Osteocyte (in vitro differentiated cells): Measurements from ENCODE around the gene EP300. TPM values are rescaled to one million over a fixed set of nuclear protein-coding genes. Genes with fewer than 3 reads are reported as not detected.
A peak's percentile ranks its signal among the peaks of the same experiment; 100 is the strongest.
"Not testable (repeated sequence)": the region's sequence is repeated elsewhere in the genome, so short reads cannot be mapped to it uniquely, and the experiment has no call there.

Experiments
- DNase-seq: peaks from one replicate; pipeline ENCODE4 v3.0.0; 2021; ENCODE audit warnings: mixed read lengths; ENCODE audit not compliant: unreplicated experiment; ENCODE audit errors: extremely low spot score
- H3K27ac Mint-ChIP-seq: one replicate; pipeline ENCODE4 v1.8.0; 2021; ENCODE audit warnings: mild to moderate bottlenecking, mixed read lengths; ENCODE audit not compliant: unreplicated experiment
- H3K27me3 Mint-ChIP-seq: one replicate; pipeline ENCODE4 v1.8.0; 2021; ENCODE audit warnings: mixed read lengths; ENCODE audit not compliant: unreplicated experiment
- H3K36me3 Mint-ChIP-seq: one replicate; pipeline ENCODE4 v1.8.0; 2021; ENCODE audit warnings: mixed read lengths; ENCODE audit not compliant: unreplicated experiment
- H3K4me1 Mint-ChIP-seq: one replicate; pipeline ENCODE4 v1.8.0; 2021; ENCODE audit warnings: mixed read lengths; ENCODE audit not compliant: unreplicated experiment
- H3K4me3 Mint-ChIP-seq: one replicate; pipeline ENCODE4 v1.8.0; 2021; ENCODE audit warnings: mild to moderate bottlenecking, moderate library complexity, mixed read lengths; ENCODE audit not compliant: unreplicated experiment
- H3K9me3 Mint-ChIP-seq: one replicate; pipeline ENCODE4 v1.8.0; 2021; ENCODE audit warnings: mixed read lengths; ENCODE audit not compliant: unreplicated experiment
- total RNA-seq: library from RNA; stranded (reverse); gene quantifications from 2 replicates; pipeline ENCODE4 v1.2.1, GENCODE V29; 2021
- TF ChIP-seq, protein P1 (sequence below): fragments of 200-600 bp; sonication (generic); IDR thresholded peaks from 2 replicates; pipeline ENCODE4 v1.5.0; 2021; ENCODE audit warnings: antibody characterized with exemption, mild to moderate bottlenecking, moderate library complexity

EP300 gene
- total RNA-seq, 1 donor from 2014 or later, result 83.4 TPM

DNA sequence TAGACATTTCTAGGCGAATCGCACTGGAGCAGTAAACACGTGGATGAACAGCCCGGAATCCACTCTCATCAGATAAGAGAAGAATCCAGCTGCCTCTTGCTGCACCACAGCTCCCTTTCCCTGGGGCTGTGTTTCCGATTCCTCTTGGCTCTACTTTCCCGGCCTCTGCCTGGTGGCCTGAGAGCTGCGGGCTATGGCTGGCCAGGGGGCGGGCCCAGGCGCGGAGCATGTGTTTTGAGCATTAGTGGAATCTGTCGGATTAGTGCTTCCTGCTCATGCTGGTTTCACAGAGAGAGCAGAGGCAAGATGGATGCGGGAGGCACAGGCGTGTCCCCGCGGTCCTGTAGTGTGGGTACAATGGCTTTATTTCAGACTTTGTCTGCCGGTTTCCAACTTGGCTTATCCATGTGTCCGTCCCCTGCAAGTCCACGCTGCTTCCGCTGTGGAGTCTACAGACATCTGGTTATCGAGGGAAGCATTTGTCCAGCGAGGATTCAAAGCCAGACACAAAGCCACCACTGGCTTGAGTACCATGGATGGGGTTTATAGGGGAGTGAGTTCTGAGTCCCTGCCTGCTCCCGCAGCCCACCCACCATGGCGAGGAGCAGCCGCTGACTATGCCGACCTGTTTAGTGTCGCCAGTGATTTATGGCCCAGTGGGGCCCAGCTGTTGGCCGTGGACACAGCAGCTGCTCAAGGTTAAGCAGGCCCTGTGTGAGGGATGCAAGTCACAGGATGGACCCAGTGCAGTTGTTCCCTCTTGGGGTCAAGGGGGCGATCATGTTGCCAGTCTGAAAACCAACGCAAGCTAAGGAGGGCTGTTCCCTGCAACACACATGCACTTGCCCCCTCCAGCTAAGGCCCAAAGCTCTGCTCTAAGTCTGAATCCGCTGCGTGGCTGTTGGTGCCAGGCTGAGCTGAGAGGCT lies 43.3 kb upstream of the EP300 start:
- Mint-ChIP-seq H3K36me3 (no peaks in the 10 kb centered on the region), H3K27ac (no peak overlapping the region), H3K4me1 (peaks cover 14% of the 10 kb centered on the region), H3K27me3 (no peaks in the 10 kb centered on the region), H3K4me3 (no peak overlapping the region), H3K9me3 (no peaks in the 10 kb centered on the region)
- no peak for DNase-seq
- TF ChIP-seq, protein P1, sequence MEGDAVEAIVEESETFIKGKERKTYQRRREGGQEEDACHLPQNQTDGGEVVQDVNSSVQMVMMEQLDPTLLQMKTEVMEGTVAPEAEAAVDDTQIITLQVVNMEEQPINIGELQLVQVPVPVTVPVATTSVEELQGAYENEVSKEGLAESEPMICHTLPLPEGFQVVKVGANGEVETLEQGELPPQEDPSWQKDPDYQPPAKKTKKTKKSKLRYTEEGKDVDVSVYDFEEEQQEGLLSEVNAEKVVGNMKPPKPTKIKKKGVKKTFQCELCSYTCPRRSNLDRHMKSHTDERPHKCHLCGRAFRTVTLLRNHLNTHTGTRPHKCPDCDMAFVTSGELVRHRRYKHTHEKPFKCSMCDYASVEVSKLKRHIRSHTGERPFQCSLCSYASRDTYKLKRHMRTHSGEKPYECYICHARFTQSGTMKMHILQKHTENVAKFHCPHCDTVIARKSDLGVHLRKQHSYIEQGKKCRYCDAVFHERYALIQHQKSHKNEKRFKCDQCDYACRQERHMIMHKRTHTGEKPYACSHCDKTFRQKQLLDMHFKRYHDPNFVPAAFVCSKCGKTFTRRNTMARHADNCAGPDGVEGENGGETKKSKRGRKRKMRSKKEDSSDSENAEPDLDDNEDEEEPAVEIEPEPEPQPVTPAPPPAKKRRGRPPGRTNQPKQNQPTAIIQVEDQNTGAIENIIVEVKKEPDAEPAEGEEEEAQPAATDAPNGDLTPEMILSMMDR, result no peak

DNA sequence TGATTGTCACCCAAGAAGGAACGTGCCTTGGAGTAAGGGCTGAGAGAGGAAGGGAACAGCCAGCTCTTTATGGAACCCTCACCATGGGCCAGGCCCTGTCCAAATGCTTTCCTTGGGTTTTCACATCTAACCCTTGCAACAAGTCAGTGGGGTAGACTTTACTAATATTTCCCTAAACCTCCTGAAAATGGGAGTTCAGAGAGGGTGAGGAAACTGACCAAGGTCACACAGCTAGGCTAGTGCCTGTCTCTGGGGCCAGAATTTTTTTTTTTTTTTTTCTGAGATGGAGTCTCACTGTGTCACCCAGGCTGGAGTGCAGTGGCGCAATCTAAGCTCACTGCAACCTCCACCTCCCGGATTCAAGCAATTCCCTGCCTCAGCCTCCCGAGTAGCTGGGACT lies 42.6 kb upstream of the EP300 start:
- H3K36me3 Mint-ChIP-seq, DNase-seq, H3K4me3 Mint-ChIP-seq, H3K9me3 Mint-ChIP-seq, H3K27me3 Mint-ChIP-seq, H3K27ac Mint-ChIP-seq: not testable (repeated sequence)
- peaks cover 14% of the 10 kb centered on the region for H3K4me1 Mint-ChIP-seq

DNA sequence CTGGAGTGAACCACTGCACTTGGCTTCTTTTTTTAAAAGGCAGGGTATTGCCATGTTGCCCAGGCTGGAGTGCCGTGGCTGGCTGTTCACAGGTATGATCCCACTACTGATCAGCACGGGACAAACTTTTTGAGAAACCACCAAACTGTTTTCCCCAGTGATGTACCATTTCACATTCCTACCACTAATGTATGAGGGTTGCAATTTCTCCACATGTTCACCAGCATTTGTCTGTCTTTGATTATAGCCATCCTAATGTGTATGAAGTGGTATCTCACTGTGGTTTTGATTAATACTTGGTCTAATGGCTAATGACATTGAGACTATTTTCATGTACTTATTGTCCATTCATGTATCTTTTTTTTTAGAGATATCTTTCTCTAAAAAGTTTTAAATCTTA lies 41.5 kb upstream of the EP300 start:
- no peak for DNase-seq
- Mint-ChIP-seq H3K4me1 (peaks cover 14% of the 10 kb centered on the region), H3K4me3 (no peak overlapping the region), H3K9me3 (no peaks in the 10 kb centered on the region), H3K27me3 (no peaks in the 10 kb centered on the region), H3K36me3 (no peaks in the 10 kb centered on the region), H3K27ac (no peak overlapping the region)
- TF ChIP-seq, protein P1, result peak; percentile 9

DNA sequence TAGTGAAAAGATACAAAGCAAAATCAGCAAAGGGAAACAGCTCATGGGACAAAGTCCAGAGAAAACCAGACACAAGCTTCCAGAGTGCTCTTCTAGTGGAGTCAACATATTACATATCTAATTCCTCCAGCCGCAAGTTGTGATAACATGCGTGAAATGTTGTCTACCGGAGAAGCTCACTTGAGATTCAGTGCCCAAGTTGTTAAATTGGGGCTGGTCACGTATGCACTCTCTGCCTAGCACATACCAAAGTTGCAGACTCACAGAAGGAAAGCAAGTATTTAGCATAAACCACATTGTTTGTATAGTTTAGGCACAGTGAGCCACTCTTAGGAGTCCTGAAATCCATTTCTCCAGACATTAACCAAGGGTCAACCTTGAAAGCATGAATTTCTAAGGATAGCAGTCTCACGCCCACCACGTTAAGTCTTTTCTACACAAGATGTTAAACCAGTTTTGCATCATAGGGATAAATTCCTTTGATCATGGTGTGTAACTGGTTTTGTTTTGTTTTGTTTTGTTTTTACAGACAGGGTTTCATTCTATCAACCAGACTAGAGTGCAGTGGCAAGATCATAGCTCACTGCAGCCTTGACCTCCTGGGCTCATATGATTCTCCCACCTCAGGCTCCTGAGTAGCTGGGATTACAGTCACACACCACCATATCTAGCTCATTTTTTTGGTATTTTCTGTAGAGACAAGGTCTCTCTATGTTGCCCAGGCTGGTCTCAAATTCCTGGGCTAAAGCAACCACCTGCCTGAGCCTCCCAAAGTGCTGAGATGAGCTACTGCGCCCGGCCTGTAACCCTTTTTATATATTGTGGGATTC lies 39.5 kb upstream of the EP300 start:
- Mint-ChIP-seq H3K4me3 (no peak overlapping the region), H3K36me3 (no peaks in the 10 kb centered on the region), H3K4me1 (peaks cover 14% of the 10 kb centered on the region), H3K9me3 (no peaks in the 10 kb centered on the region), H3K27ac (peak overlapping the region; percentile 44), H3K27me3 (no peaks in the 10 kb centered on the region)
- DNase-seq, result no peak
- TF ChIP-seq, protein P1, result no peak

DNA sequence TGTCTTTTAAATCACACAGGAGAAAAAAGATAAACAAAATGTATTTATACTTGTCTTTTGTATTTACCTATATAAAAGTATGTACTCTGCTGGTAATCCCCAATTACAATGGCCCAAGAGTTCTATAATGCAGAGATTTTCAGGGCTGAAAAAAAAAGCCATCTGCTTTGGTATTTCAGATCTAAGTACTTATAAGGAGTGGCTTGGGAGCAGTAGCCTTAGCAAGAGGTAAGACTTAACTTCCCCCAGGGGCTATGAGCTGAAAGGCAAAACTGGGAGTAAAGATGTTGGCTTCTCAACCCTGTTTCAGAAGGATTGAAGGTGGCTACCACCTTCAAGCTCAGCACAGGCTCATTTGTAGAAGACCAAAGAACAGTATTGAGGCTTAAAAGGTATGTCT lies 35.3 kb upstream of the EP300 start:
- Mint-ChIP-seq H3K36me3 (no peaks in the 10 kb centered on the region), H3K9me3 (no peaks in the 10 kb centered on the region), H3K27ac (no peak overlapping the region), H3K4me1 (peaks cover 14% of the 10 kb centered on the region), H3K4me3 (no peak overlapping the region), H3K27me3 (no peaks in the 10 kb centered on the region)
- TF ChIP-seq, protein P1, result no peak
- no peak for DNase-seq
